ENCODE measurements around the gene RAB11FIP3. TPM values are rescaled to one million over a fixed set of nuclear protein-coding genes. Genes with fewer than 3 reads are reported as not detected.

RAB11FIP3 gene
- total and polyA plus RNA-seq, 2 of the 13 experiments (the other 11 are each of a cell fraction or from before 2014, with no cell fraction given), result 34.3 to 57.6 TPM

DNA sequence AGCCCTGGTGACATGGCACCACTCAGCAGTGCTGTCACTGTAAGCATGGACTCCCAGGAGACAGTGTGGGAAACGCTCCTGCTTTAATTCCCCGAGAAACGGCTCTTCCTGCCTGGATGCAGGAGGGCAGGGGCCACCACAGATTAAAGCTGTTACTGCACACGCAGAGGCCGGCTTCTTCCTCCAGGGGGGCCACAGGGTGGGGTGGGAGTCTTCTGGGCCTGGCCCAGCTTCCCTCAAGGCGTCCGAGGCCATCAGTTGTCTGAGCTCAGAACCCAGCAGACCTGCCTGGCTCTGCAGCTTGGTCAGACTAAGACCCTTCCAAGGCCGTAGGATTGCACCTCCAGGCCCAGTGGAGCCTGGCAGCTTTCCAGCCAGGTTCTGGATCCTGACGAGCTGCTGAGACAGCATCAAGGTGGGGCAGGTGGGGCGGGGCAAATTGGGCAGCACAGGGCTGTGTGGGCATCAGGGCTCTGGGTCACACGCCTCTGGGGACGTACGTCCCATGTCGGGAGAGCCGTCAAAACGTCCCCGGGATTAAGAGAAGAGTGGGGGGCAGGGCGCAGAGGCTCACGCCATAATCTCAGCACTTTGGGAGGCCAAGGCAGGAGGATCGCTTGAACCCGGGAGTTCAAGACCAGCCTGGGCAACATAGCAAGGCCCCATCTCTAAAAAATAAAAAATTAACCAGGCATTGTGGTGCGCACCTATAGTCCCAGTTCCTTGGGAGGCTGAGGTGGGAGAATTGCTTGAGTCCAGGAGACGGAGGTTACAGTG, 97.1 kb downstream of the RAB11FIP3 start (continued):
- TF ChIP-seq, protein P1, sequence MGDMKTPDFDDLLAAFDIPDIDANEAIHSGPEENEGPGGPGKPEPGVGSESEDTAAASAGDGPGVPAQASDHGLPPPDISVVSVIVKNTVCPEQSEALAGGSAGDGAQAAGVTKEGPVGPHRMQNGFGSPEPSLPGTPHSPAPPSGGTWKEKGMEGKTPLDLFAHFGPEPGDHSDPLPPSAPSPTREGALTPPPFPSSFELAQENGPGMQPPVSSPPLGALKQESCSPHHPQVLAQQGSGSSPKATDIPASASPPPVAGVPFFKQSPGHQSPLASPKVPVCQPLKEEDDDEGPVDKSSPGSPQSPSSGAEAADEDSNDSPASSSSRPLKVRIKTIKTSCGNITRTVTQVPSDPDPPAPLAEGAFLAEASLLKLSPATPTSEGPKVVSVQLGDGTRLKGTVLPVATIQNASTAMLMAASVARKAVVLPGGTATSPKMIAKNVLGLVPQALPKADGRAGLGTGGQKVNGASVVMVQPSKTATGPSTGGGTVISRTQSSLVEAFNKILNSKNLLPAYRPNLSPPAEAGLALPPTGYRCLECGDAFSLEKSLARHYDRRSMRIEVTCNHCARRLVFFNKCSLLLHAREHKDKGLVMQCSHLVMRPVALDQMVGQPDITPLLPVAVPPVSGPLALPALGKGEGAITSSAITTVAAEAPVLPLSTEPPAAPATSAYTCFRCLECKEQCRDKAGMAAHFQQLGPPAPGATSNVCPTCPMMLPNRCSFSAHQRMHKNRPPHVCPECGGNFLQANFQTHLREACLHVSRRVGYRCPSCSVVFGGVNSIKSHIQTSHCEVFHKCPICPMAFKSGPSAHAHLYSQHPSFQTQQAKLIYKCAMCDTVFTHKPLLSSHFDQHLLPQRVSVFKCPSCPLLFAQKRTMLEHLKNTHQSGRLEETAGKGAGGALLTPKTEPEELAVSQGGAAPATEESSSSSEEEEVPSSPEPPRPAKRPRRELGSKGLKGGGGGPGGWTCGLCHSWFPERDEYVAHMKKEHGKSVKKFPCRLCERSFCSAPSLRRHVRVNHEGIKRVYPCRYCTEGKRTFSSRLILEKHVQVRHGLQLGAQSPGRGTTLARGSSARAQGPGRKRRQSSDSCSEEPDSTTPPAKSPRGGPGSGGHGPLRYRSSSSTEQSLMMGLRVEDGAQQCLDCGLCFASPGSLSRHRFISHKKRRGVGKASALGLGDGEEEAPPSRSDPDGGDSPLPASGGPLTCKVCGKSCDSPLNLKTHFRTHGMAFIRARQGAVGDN (CRISPR knock-in tag; IDR thresholded peaks at IDR 0.05), result peak; percentile 9; the same call in 1 of the 2 replicates
- peak; percentile 58 for TF ChIP-seq AGO1 (IDR thresholded peaks at IDR 0.05; ENCODE audit: low read depth, low read length, poor library complexity, severe bottlenecking)
- TF ChIP-seq ZC3H13 (CRISPR knock-in tag; IDR thresholded peaks at IDR 0.05), result no peak
- no peak for TF ChIP-seq FOXJ3 (CRISPR knock-in tag; IDR thresholded peaks at IDR 0.05; ENCODE audit: borderline replicate concordance)
- TF ChIP-seq, protein P2, sequence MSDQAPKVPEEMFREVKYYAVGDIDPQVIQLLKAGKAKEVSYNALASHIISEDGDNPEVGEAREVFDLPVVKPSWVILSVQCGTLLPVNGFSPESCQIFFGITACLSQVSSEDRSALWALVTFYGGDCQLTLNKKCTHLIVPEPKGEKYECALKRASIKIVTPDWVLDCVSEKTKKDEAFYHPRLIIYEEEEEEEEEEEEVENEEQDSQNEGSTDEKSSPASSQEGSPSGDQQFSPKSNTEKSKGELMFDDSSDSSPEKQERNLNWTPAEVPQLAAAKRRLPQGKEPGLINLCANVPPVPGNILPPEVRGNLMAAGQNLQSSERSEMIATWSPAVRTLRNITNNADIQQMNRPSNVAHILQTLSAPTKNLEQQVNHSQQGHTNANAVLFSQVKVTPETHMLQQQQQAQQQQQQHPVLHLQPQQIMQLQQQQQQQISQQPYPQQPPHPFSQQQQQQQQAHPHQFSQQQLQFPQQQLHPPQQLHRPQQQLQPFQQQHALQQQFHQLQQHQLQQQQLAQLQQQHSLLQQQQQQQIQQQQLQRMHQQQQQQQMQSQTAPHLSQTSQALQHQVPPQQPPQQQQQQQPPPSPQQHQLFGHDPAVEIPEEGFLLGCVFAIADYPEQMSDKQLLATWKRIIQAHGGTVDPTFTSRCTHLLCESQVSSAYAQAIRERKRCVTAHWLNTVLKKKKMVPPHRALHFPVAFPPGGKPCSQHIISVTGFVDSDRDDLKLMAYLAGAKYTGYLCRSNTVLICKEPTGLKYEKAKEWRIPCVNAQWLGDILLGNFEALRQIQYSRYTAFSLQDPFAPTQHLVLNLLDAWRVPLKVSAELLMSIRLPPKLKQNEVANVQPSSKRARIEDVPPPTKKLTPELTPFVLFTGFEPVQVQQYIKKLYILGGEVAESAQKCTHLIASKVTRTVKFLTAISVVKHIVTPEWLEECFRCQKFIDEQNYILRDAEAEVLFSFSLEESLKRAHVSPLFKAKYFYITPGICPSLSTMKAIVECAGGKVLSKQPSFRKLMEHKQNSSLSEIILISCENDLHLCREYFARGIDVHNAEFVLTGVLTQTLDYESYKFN (CRISPR knock-in tag; conservative IDR thresholded peaks at IDR 0.05), result no peak
- TF ChIP-seq, protein P3, sequence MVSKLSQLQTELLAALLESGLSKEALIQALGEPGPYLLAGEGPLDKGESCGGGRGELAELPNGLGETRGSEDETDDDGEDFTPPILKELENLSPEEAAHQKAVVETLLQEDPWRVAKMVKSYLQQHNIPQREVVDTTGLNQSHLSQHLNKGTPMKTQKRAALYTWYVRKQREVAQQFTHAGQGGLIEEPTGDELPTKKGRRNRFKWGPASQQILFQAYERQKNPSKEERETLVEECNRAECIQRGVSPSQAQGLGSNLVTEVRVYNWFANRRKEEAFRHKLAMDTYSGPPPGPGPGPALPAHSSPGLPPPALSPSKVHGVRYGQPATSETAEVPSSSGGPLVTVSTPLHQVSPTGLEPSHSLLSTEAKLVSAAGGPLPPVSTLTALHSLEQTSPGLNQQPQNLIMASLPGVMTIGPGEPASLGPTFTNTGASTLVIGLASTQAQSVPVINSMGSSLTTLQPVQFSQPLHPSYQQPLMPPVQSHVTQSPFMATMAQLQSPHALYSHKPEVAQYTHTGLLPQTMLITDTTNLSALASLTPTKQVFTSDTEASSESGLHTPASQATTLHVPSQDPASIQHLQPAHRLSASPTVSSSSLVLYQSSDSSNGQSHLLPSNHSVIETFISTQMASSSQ (IDR thresholded peaks at IDR 0.05; ENCODE audit: low read depth), result no peak
- TF ChIP-seq, protein P3 (CRISPR knock-in tag; IDR thresholded peaks at IDR 0.05; ENCODE audit: borderline replicate concordance), result no peak
- TF ChIP-seq, protein P4, sequence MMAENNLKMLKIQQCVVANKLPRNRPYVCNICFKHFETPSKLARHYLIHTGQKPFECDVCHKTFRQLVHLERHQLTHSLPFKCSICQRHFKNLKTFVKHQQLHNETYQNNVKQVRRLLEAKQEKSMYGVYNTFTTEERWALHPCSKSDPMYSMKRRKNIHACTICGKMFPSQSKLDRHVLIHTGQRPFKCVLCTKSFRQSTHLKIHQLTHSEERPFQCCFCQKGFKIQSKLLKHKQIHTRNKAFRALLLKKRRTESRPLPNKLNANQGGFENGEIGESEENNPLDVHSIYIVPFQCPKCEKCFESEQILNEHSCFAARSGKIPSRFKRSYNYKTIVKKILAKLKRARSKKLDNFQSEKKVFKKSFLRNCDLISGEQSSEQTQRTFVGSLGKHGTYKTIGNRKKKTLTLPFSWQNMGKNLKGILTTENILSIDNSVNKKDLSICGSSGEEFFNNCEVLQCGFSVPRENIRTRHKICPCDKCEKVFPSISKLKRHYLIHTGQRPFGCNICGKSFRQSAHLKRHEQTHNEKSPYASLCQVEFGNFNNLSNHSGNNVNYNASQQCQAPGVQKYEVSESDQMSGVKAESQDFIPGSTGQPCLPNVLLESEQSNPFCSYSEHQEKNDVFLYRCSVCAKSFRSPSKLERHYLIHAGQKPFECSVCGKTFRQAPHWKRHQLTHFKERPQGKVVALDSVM (CRISPR knock-in tag; IDR thresholded peaks at IDR 0.05), result peak; percentile 75; the same call in 1 of the 2 replicates
- TF ChIP-seq POLR2AphosphoS5 (IDR thresholded peaks at IDR 0.05; ENCODE audit: low read depth, low read length), result peak; percentile 48
- TF ChIP-seq ZMYM2 (CRISPR knock-in tag; IDR thresholded peaks at IDR 0.05), result 0 out of 2 replicates have a peak, but pooled peaks have one; percentile 20
- TF ChIP-seq SP2 (CRISPR knock-in tag; IDR thresholded peaks at IDR 0.05), result no peak
- TF ChIP-seq AKAP8 (CRISPR knock-in tag; IDR thresholded peaks at IDR 0.05), result 0 out of 2 replicates have a peak, but pooled peaks have one; percentile 63
